Breast epithelium (tissue), 3 donors: Measurements from ENCODE around the gene ABTB2.

Experiments
- CTCF ChIP-seq, 3 donors: fragments of 450-650 bp; IDR thresholded peaks; one replicate each; pipeline ENCODE4 v1.5.1; 2016 to 2017; ENCODE audit warnings: antibody characterized with exemption in 3 of 3, mild to moderate bottlenecking in 3 of 3, moderate library complexity in 3 of 3
- POLR2A ChIP-seq: fragments of 450-650 bp; IDR thresholded peaks from one replicate; pipeline ENCODE4 v1.6.1; 2016; ENCODE audit warnings: antibody characterized with exemption, mild to moderate bottlenecking, moderate library complexity
- POLR2AphosphoS5 ChIP-seq, 3 donors: sonication (generic); formaldehyde crosslinking; IDR thresholded peaks; one replicate each; pipeline ENCODE4 v1.6.1; 2017; ENCODE audit warnings: antibody characterized with exemption in 3 of 3

- TF ChIP-seq POLR2A (no peak), CTCF (IDR thresholded peaks at IDR 0.05) (no peak), POLR2AphosphoS5 (IDR thresholded peaks at IDR 0.05) (no peak)
Observed at GRCh38 chr11:34381775-34382174, 24.0 kb upstream of the ABTB2 start.
